Mammary epithelial cell (primary cell): ENCODE measurements around the gene FAM107B.

Experiments used
- CTCF ChIP-seq, 2 donors: IDR thresholded peaks in 1 of 2; conservative IDR thresholded peaks in 1 of 2; 2 replicates each; pipeline ENCODE4 v1.5.1; 2011 to 2012; ENCODE audit warnings: inconsistent platforms in 2 of 2, low read length in 2 of 2, mild to moderate bottlenecking in 2 of 2, control low read depth in 1 of 2, low read depth in 1 of 2; ENCODE audit not compliant: insufficient read depth in 1 of 2; ENCODE audit errors: extremely low read depth in 1 of 2
- EZH2 ChIP-seq: IDR thresholded peaks from 2 replicates; pipeline ENCODE4 v1.6.1; 2012; ENCODE audit warnings: low read length, inconsistent platforms, borderline replicate concordance

GRCh38 chr10:14536241-14537213 is 238.2 kb downstream of the FAM107B start:
- TF ChIP-seq CTCF (conservative IDR thresholded peaks at IDR 0.05 in 1 of 2, IDR thresholded peaks at IDR 0.05 in 1 of 2; ENCODE audit: extremely low read depth in 1 of 2, insufficient read depth in 1 of 2, low read depth in 1 of 2, low read length in 2 of 2) (peak; percentile 75 to 85), EZH2 (no peak)
